ENCODE results near the gene DNAJC12.

GRCh38 chr10:67841737-67842136, 3.7 kb upstream of the DNAJC12 start:
- TF ChIP-seq REST (IDR thresholded peaks at IDR 0.05; ENCODE audit: insufficient read depth in 1 of 2, low read depth in 2 of 2, low read length in 2 of 2), result no peak
- TF ChIP-seq POLR2AphosphoS5 (IDR thresholded peaks at IDR 0.05; ENCODE audit: low read depth, low read length), result no peak
- TF ChIP-seq TAF1 (IDR thresholded peaks at IDR 0.05; ENCODE audit: borderline replicate concordance, insufficient read depth, low read length), result no peak
- no peak for TF ChIP-seq SIN3A (IDR thresholded peaks at IDR 0.05; ENCODE audit: borderline replicate concordance, insufficient read depth, low read length)
- no peak for TF ChIP-seq FOXP2 (optimal IDR thresholded peaks at IDR 0.05; ENCODE audit: borderline replicate concordance, extremely low read depth, extremely low read length, insufficient read depth)
